GM21717 (cell line): Measurements from ENCODE around the gene ACAP3.

Experiments used
- ATAC-seq: cut with Tn5 transposase; IDR thresholded peaks from one replicate; pipeline ENCODE4 v1.9.1; 2021; ENCODE audit warnings: mild to moderate bottlenecking, moderate library complexity; ENCODE audit not compliant: unreplicated experiment

ACAP3 gene

DNA sequence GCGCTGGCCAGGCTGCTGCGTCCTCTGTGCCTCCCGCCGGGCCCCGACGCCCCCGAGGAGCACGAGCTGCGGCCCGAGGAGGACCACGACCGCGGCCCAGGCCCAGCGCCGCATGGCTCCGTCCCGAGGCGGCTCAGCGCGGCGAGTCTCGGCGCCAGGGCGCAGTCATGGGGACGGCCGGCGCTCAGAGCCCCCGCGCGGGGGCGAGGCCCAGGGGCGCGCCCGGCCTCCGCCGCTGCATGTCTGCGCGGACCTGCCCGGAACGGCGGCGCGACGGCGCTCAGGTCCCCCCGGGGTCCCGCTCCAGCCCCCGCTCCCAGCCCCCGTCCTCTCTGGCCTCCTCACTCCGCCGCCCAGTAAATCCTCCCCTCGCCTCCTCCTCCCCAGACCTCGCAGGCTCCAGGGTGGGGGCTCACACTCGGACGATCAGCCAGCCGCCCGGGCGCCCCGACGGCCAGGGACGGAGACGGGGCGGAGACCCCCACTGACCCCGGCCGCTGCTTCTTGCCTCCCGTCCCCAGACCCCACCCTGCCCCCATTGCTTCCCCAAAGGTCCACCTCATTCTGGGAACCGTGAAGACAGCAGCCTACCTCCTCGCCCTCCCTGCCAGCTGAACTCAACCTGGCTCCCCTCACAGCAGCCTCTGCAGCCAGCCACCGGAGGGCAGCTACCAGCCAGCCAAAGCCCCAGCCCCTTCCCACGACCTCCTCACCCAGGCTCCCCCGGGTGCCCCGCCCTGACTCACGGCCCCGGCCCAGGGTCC, 61.0 kb downstream of the ACAP3 start, which contains the start of gene C1QTNF12:
C1QTNF12 (minus strand) TSS at position 146 of the 764 bp plus-strand sequence; CDS start at position 114, 32 bp downstream.
- ATAC-seq, result no peak

DNA sequence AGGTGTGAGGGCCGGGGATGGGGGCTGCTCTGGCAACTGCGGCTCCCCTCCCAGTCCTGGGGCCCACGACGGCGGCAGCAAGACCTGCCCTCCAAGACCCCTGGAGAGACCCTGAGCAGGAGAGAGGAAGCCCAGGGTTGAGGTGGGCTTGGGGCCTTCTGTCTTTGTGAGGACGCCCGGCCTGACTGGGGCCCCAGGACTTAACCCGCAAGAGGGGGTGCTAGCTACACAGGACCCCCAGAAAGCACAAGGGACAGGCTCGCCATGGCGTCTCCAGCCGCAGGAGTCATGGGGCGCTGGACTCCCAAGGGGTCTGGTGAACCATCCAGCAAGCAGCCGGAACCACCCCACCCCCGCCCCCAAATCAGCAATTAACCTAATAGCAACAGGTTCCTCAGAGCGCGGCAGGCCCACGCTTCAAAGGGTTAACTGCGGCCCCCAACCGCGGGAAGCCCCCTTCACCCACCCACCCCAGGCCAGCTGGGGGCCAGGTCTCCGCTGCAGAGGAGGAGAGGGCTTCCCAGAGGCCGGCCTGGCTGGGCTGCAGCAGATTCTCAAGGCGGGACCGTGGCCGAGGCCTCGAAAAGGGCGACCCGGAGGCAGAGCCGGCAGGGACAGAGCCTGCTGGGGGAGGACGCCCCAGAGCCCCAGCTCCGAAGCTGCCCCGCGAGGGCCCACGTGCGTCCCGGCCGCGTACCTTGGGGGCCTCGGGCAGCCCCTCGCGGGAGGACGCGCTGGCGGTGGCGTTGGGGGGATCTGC, 61.7 kb downstream of the ACAP3 start:
- ATAC-seq, result no peak

DNA sequence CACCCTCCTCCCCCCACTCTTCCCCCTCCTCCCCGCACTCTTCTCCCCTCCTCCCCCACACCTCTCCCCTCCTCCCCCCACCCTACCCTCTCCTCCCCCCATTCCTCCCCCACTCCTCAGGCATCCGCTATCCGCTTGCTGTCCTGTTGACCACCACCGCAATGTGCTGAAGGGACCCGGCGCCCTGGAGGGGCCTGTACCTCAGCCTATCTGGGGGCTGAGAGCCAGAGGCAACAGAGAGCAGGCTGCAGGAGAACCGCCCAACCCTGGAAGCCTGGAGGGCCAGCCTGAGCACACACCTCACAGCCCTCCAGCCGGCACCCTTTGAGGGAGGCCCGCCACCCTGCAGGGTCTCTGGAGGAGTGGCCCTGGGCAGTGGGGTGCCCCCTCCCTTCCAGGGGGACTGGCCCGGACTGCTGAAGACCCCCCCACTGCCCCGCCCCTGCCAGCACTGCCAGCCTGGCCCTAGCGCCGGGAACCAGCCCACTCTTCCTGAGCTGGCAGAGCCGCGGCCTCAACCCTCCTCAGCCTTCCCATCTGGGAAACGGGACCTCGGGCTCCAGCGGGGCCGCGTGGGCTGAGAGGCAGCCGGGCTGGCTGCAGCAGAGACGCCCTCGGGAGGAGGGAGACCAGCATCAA, 62.4 kb downstream of the ACAP3 start:
- no peak for ATAC-seq

DNA sequence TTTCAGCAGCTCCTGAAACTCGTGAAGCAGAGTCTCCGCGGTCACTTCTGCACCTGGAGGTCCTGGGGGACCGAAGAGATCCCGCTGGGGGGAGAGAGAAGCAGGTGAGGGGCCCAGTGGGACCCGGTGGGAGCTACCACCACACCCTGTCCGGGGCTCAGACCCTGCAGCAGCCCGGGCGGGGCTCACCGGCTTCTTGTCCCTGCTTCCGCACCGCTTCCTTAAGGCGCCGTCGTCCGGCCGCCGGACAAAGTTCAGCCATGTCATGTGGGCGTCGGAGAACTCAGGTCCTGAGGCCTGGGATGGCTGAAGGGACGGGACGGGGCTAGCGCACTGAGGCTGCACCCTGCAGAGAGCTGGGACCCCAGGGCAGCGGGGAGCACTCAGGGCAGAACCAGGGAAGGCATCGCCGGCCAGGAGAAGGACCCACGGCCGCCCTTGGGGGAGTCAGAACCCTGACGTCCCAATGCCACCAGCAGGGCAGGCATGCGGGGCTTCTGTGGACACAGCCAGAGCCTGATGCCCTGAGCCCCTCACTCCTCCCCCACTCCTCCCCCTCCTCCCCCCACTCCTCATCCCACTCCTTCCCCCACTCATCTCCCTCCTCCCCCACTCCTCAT, 63.4 kb downstream of the ACAP3 start:
- ATAC-seq, result no peak

DNA sequence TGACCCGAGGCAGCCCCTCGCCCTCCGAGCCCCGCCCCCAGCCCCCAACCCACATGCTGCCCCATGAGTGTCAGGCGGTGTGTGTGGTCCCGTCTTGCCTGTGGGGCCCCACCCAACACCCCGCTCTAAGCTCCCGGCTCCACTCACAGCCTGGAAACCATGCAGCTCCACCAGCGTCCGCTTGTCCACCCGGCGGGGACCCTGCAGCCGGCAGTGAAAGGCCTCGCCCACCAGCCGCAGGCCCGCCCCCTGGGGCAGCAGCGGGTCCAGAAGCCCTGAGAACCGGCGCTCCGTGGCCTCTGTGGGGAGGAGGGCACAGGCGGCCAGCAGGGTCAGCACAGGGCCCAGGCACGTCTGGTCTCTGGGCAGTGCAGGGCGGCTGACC, 63.9 kb downstream of the ACAP3 start:
- ATAC-seq, result no peak

DNA sequence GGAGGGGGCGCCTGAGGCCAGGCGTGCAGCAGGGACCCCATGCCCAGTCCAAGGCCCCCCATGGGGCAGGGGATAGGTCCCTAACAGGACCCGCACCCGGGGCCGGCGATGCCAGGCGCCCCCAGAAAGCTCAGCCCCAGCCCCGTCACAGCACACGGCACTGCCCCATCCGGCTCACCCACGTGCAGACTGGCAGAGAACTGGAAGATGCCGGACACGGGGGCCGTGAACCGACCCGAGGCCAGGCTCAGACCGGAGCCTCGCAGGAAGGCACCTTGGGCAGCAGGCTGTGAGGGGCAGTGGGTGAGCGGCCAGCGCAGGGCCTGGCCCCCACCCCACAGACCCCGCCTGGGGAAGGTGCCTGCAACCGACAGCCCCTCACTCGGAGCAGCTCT, 64.5 kb downstream of the ACAP3 start:
- ATAC-seq, result no peak

DNA sequence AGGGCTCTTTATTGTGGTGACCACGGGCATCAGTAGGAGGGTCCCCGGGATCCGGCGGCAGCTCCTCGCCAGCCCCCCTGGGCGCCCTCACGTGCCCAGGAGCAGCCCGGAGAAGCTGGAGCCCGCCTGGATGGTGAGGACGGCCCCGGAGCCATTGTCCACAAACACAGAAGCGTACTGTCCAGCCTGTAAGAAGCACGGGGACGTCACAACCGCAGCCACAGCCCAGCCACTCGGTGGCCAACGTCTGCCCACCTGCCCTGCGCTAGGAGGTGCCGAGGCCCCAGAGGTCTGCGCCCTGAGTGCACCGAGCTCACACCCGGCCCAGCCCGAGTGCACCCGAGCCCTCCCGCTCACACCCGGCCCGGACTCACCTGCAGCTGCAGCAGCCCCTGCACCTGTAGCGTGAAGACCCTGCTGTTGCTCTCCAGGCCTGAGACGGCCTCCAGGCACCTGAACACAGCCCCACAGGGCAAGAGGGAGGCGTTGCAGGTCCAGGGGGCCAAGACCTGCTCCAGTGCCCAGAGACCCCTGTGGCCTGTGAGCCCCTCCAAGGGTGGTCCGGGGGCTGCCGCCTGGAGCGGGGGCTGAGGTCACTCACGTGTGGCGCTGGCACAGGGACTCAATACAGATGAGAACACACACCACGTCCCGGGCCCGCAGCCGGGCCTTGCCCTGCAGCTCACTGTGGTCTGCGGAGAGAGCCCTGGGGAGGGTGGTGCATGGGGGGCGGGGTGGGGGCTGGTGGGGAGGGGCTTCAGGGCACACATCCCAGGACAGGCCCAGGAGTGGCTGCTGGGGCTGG, 65.1 kb downstream of the ACAP3 start:
- no peak for ATAC-seq
